OCI-LY7 (cell line): ENCODE results near the gene HJV. TPM values are rescaled to one million over a fixed set of nuclear protein-coding genes. Genes with fewer than 3 reads are reported as not detected.
"Not testable (repeated sequence)": the region's sequence is repeated elsewhere in the genome, so short reads cannot be mapped to it uniquely, and the experiment has no call there.

Experiments
- BruUV-seq: library from RNA; stranded (reverse); fragments of 400-500 nt; replicated peaks from 2 replicates; lab custom pipeline; 2021; lab: Mats Ljungman, UMichigan
- CTCF ChIA-PET: fragments of 300-600 bp; sonication (Branson Sonifier 250); formaldehyde crosslinking; loops from one replicate; lab custom pipeline; 2022; ENCODE audit warnings: antibody characterized with exemption; ENCODE audit not compliant: unreplicated experiment; lab: Charles Lee
- POLR2A ChIA-PET: fragments of 300-600 bp; sonication (Branson Sonifier 250); formaldehyde crosslinking; loops from one replicate; lab custom pipeline; 2022; ENCODE audit warnings: antibody characterized with exemption; lab: Charles Lee
- DNase-seq: peaks from one replicate; pipeline ENCODE4 v3.0.0-alpha.2; 2015; ENCODE audit warnings: low spot score
- H2AFZ ChIP-seq: fragments of 200-600 bp; sonication (generic), shearing (Covaris generic); 2 replicates; pipeline ENCODE4 v1.6.1; 2014; ENCODE audit warnings: mild to moderate bottlenecking, antibody characterized with exemption, low read length, moderate library complexity
- H3K27ac ChIP-seq: fragments of 200-600 bp; sonication (generic); 2 replicates; pipeline ENCODE4 v1.5.1; 2014; ENCODE audit warnings: mixed run types, low read depth, mild to moderate bottlenecking, moderate library complexity, low read length, inconsistent platforms; ENCODE audit not compliant: poor library complexity, severe bottlenecking
- H3K36me3 ChIP-seq: fragments of 200-600 bp; sonication (generic); 2 replicates; pipeline ENCODE4 v1.6.1; 2014; ENCODE audit warnings: mild to moderate bottlenecking, antibody characterized with exemption, low read length, moderate library complexity, mixed read lengths; ENCODE audit not compliant: insufficient read depth
- H3K4me1 ChIP-seq: fragments of 200-600 bp; sonication (generic); 2 replicates; pipeline ENCODE4 v1.5.1; 2014; ENCODE audit warnings: mild to moderate bottlenecking, low read length; ENCODE audit not compliant: insufficient read depth, poor library complexity, severe bottlenecking
- H3K4me2 ChIP-seq: fragments of 200-600 bp; sonication (generic); 2 replicates; pipeline ENCODE4 v1.6.1; 2014; ENCODE audit warnings: mild to moderate bottlenecking, low read length
- H3K4me3 ChIP-seq: fragments of 200-600 bp; sonication (generic); 2 replicates; pipeline ENCODE4 v1.5.1; 2014; ENCODE audit warnings: mild to moderate bottlenecking, low read depth, low read length; ENCODE audit not compliant: poor library complexity, severe bottlenecking
- H3K79me2 ChIP-seq: fragments of 200-600 bp; sonication (generic); 2 replicates; pipeline ENCODE4 v1.6.1; 2016; ENCODE audit warnings: low read depth, mild to moderate bottlenecking, low read length, moderate library complexity, mixed read lengths; ENCODE audit not compliant: insufficient read depth
- H3K9me2 ChIP-seq: fragments of 200-600 bp; sonication (generic); 2 replicates; pipeline ENCODE4 v1.6.1; 2016; ENCODE audit warnings: mild to moderate bottlenecking, low read length, mixed read lengths; ENCODE audit not compliant: insufficient read depth
- H3K9me3 ChIP-seq: fragments of 200-600 bp; sonication (generic); 2 replicates; pipeline ENCODE4 v1.6.1; 2014; ENCODE audit warnings: mild to moderate bottlenecking, mixed run types, low read length, mixed read lengths
- H4K20me1 ChIP-seq: fragments of 200-600 bp; sonication (generic); 2 replicates; pipeline ENCODE4 v1.6.1; 2014; ENCODE audit warnings: mild to moderate bottlenecking, antibody characterized with exemption, low read length, moderate library complexity, mixed read lengths; ENCODE audit not compliant: insufficient read depth
- EZH2phosphoT487 ChIP-seq: fragments of 200-600 bp; sonication (generic); IDR thresholded peaks from 2 replicates; pipeline ENCODE4 v1.6.1; 2018; ENCODE audit warnings: low read depth, borderline replicate concordance, mild to moderate bottlenecking, mixed run types, antibody characterized with exemption, low read length, moderate library complexity, mixed read lengths
- intact Hi-C: fragments of 100-400 bp; cut with micrococcal nuclease; formaldehyde crosslinking; loops from one replicate; pipeline ENCODE4 v1.10.0; 2022; ENCODE audit not compliant: unreplicated experiment
- total RNA-seq, 2 experiments: library from RNA; depleted of rRNA in 1 of 2; stranded (reverse); fragments of >200 nt in 1 of 2; shearing (Covaris generic) in 1 of 2; gene quantifications; 2 replicates each; pipeline ENCODE4 v1.2.3, GENCODE V29; 2014 to 2022
- TF ChIP-seq, protein P1 (sequence below): fragments of 200-600 bp; sonication (generic); conservative IDR thresholded peaks from 2 replicates; pipeline ENCODE4 v1.5.1; 2014; ENCODE audit warnings: mild to moderate bottlenecking, antibody characterized with exemption, low read length, moderate library complexity, mixed read lengths

Gene HJV
- total RNA-seq, 2 experiments from 2014 or later, result not detected

DNA sequence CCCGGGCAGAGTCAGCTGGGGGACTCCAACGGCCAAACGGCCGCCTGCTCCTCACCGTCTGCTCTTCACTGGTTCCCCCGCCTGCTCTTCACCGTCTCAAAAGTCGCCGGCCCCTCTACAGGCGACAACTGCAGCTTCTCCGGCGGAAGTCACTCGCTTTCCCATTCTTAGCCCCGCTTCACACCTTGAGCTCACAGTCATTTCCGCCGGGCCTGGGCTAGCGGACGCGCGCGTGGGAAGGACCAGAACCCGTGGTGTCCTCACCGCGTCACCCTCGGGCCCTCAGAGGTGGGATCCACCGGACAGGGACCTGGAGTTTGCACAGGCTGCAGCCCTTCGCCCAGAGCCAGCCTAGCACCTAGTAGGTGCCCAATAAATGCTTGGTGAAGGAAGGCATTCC is 27.9 kb upstream of the HJV start:
- no peaks in the 10 kb centered on the region for H4K20me1 ChIP-seq
- no peak overlapping the region for H3K4me2 ChIP-seq
- POLR2A ChIA-PET, result interaction anchor here (3.9 kb wide), 1 partner anchor 12 kb away, joined by 36 read pairs; no protein-coding TSS in a partner anchor
- DNase-seq, result no peak
- no peak overlapping the region for H3K27ac ChIP-seq
- no TSS peak for BruUV-seq
- H3K4me1 ChIP-seq, result peaks cover 9% of the 10 kb centered on the region
- no peaks in the 10 kb centered on the region for H3K9me3 ChIP-seq
- no peaks in the 10 kb centered on the region for H3K36me3 ChIP-seq
- H2AFZ ChIP-seq, result no peak overlapping the region
- TF ChIP-seq, protein P1, sequence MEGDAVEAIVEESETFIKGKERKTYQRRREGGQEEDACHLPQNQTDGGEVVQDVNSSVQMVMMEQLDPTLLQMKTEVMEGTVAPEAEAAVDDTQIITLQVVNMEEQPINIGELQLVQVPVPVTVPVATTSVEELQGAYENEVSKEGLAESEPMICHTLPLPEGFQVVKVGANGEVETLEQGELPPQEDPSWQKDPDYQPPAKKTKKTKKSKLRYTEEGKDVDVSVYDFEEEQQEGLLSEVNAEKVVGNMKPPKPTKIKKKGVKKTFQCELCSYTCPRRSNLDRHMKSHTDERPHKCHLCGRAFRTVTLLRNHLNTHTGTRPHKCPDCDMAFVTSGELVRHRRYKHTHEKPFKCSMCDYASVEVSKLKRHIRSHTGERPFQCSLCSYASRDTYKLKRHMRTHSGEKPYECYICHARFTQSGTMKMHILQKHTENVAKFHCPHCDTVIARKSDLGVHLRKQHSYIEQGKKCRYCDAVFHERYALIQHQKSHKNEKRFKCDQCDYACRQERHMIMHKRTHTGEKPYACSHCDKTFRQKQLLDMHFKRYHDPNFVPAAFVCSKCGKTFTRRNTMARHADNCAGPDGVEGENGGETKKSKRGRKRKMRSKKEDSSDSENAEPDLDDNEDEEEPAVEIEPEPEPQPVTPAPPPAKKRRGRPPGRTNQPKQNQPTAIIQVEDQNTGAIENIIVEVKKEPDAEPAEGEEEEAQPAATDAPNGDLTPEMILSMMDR, result no peak
- TF ChIP-seq EZH2phosphoT487, result no peak
- H3K4me3 ChIP-seq, result no peak overlapping the region
- no peaks in the 10 kb centered on the region for H3K79me2 ChIP-seq
- intact Hi-C loops, result no loop called here
- CTCF ChIA-PET, result no interaction called here
- H3K9me2 ChIP-seq, result no peaks in the 10 kb centered on the region

DNA sequence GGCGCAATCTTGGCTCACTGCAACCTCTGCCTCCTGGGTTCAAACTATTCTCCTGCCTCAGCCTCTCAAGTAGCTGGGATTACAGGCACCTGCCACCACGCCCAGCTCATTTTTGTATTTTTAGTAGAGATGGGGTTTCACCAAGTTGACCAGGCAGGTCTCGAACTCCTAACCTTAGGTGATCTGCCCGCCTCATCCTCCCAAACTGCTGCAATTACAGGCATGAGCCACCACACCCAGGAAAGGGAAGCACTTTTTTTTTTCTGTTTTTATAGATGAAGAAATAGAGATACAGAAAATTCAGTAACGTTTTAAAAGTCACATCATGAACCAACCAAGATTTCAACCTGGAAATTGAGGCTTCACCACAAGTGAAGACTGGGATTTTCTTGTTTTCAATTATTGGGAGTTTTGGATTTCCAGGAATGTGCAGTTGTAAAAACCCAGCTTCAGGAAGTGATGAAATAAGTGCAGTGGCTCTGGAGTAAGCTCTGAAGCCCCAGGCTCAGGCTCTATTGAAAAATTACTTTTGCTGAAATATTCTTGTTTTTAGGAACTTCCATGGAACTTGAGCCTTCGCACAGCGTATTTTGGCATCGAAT is 27.1 kb upstream of the HJV start:
- H3K79me2 ChIP-seq, CTCF ChIA-PET, DNase-seq, H3K27ac ChIP-seq, H3K4me3 ChIP-seq, BruUV-seq, H2AFZ ChIP-seq, H3K4me1 ChIP-seq, intact Hi-C loops, H3K9me3 ChIP-seq, H3K36me3 ChIP-seq, H3K4me2 ChIP-seq, H4K20me1 ChIP-seq, H3K9me2 ChIP-seq: not testable (repeated sequence)
- POLR2A ChIA-PET, result interaction anchor here (0.6 to 3.9 kb wide), 3 partner anchors 11 to 274 kb away, joined by 3 to 36 read pairs (median 3); no protein-coding TSS in a partner anchor

DNA sequence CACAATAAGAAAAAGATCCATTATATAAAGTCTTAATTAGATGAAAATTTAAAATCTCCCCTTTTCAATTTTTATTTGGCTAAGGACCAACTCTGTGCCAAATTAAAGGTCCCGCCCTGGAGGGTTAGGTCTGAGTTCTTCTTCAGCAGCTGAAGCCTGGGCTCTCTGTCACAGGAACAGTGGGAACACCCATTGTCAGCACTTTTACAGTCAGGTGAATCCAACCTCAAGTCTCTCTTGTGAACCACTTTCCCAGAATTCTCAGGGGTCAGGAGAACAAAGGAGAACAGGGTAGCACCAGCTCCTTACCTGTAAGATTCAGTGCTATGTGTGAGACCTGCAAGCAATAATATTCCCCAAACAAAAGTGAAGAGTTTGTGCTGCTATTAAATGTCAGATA is 25.1 kb upstream of the HJV start:
- Histone ChIP-seq H3K9me3 (no peaks in the 10 kb centered on the region), H4K20me1 (no peaks in the 10 kb centered on the region), H3K4me3 (no peak overlapping the region), H3K4me1 (peaks cover 8% of the 10 kb centered on the region), H3K9me2 (no peaks in the 10 kb centered on the region), H3K36me3 (no peaks in the 10 kb centered on the region), H3K4me2 (no peak overlapping the region), H2AFZ (no peak overlapping the region), H3K27ac (no peak overlapping the region), H3K79me2 (no peaks in the 10 kb centered on the region)
- no peak for DNase-seq
- no peak for TF ChIP-seq EZH2phosphoT487
- TF ChIP-seq, protein P1, result no peak
- POLR2A ChIA-PET, result interaction anchor here (0.6 to 3.9 kb wide), 4 partner anchors 9 to 582 kb away, joined by 3 to 36 read pairs (median 4); no protein-coding TSS in a partner anchor
- CTCF ChIA-PET, result no interaction called here
- intact Hi-C loops, result no loop called here
- no TSS peak for BruUV-seq
